WTC11 (cell line): ENCODE measurements around the gene GNAS-AS1. TPM values are rescaled to one million over a fixed set of nuclear protein-coding genes. Genes with fewer than 3 reads are reported as not detected.
A peak's percentile ranks its signal among the peaks of the same experiment; 100 is the strongest.

Experiments
- ATAC-seq: fragments of 200-7000 bp; cut with Tn5 transposase; 2 replicates; pipeline ENCODE4 v1.10.0; 2021; ENCODE audit warnings: mild to moderate bottlenecking, moderate library complexity
- Bru-seq: library from RNA; stranded (reverse); fragments of 400-500 nt; gene quantifications from one replicate; lab custom pipeline; 2021; lab: Mats Ljungman, UMichigan
- CTCF ChIA-PET: fragments of 300-600 bp; sonication (Branson Sonifier 250); formaldehyde crosslinking; loops from one replicate; lab custom pipeline; 2021; ENCODE audit warnings: antibody characterized with exemption; lab: Charles Lee
- POLR2A ChIA-PET: fragments of 350-600 bp; sonication (Branson Sonifier 250); formaldehyde crosslinking; loops from one replicate; lab custom pipeline; 2021; ENCODE audit warnings: antibody characterized with exemption; lab: Charles Lee
- DNase-seq: peaks from one replicate; pipeline ENCODE4 v3.0.0; 2021; ENCODE audit warnings: low spot score
- H3K27ac Mint-ChIP-seq: 2 replicates; pipeline ENCODE4 v1.8.0; 2021; ENCODE audit warnings: mixed read lengths
- H3K27me3 Mint-ChIP-seq: 2 replicates; pipeline ENCODE4 v1.8.0; 2021; ENCODE audit warnings: low read depth, mild to moderate bottlenecking, moderate library complexity, mixed read lengths
- H3K36me3 Mint-ChIP-seq: 2 replicates; pipeline ENCODE4 v1.8.0; 2021; ENCODE audit warnings: mixed read lengths
- H3K4me1 Mint-ChIP-seq: 2 replicates; pipeline ENCODE4 v1.8.0; 2022; ENCODE audit warnings: mixed read lengths
- H3K4me3 Mint-ChIP-seq: 2 replicates; pipeline ENCODE4 v1.8.0; 2021; ENCODE audit warnings: mild to moderate bottlenecking, moderate library complexity, mixed read lengths
- H3K9me3 Mint-ChIP-seq: 2 replicates; pipeline ENCODE4 v1.8.0; 2021; ENCODE audit warnings: mixed read lengths
- ARID4B ChIP-seq: sonication (generic); formaldehyde crosslinking; IDR thresholded peaks from 2 replicates; pipeline ENCODE4 v1.8.0; 2023; ENCODE audit warnings: missing genetic modification reagents, mild to moderate bottlenecking, borderline replicate concordance
- CTCF ChIP-seq: fragments of 200-600 bp; IDR thresholded peaks from 2 replicates; pipeline ENCODE4 v1.8.0; 2022; ENCODE audit warnings: antibody characterized with exemption
- ETV6 ChIP-seq: sonication (generic); formaldehyde crosslinking; IDR thresholded peaks from 2 replicates; pipeline ENCODE4 v1.8.1; 2022; ENCODE audit warnings: mild to moderate bottlenecking, missing genetic modification reagents
- FOXP1 ChIP-seq: sonication (generic); formaldehyde crosslinking; IDR thresholded peaks from 2 replicates; pipeline ENCODE4 v1.8.0; 2022; ENCODE audit warnings: missing genetic modification reagents, mild to moderate bottlenecking, moderate library complexity, borderline replicate concordance
- MXD4 ChIP-seq: fragments of 250-450 bp; sonication (Bioruptor Pico); IDR thresholded peaks from 2 replicates; pipeline ENCODE4 v1.8.0; 2021; ENCODE audit warnings: mild to moderate bottlenecking, moderate library complexity, borderline replicate concordance
- MYBL2 ChIP-seq: sonication (generic); formaldehyde crosslinking; IDR thresholded peaks from 2 replicates; pipeline ENCODE4 v1.8.1; 2023; ENCODE audit warnings: mild to moderate bottlenecking, moderate library complexity, missing genetic modification reagents
- NFYB ChIP-seq: sonication (generic); formaldehyde crosslinking; conservative IDR thresholded peaks from 2 replicates; pipeline ENCODE4 v1.8.0; 2022; ENCODE audit warnings: low read depth, missing genetic modification reagents
- NR1H2 ChIP-seq: sonication (generic); formaldehyde crosslinking; IDR thresholded peaks from 2 replicates; pipeline ENCODE4 v1.9.0; 2021; ENCODE audit warnings: mild to moderate bottlenecking, moderate library complexity, missing genetic modification reagents
- PREB ChIP-seq: sonication (generic); formaldehyde crosslinking; IDR thresholded peaks from 2 replicates; pipeline ENCODE4 v1.8.1; 2022; ENCODE audit warnings: mild to moderate bottlenecking, missing genetic modification reagents, moderate library complexity, borderline replicate concordance
- RELA ChIP-seq: sonication (generic); formaldehyde crosslinking; IDR thresholded peaks from 2 replicates; pipeline ENCODE4 v1.8.1; 2022; ENCODE audit warnings: missing genetic modification reagents, mild to moderate bottlenecking, borderline replicate concordance
- RORB ChIP-seq: fragments of 250-450 bp; sonication (Bioruptor Pico); IDR thresholded peaks from 2 replicates; pipeline ENCODE4 v1.9.0; 2021; ENCODE audit warnings: mild to moderate bottlenecking
- SOX15 ChIP-seq: fragments of 250-450 bp; sonication (Bioruptor Pico); IDR thresholded peaks from 2 replicates; pipeline ENCODE4 v1.9.0; 2021; ENCODE audit warnings: mild to moderate bottlenecking
- ZBTB21 ChIP-seq: sonication (generic); formaldehyde crosslinking; IDR thresholded peaks from 2 replicates; pipeline ENCODE4 v1.8.1; 2023; ENCODE audit warnings: mild to moderate bottlenecking, missing genetic modification reagents, borderline replicate concordance
- ZNF416 ChIP-seq: fragments of 250-450 bp; sonication (Bioruptor Pico); IDR thresholded peaks from 2 replicates; pipeline ENCODE4 v1.9.0; 2021; ENCODE audit warnings: mild to moderate bottlenecking, inconsistent platforms
- long read RNA-seq, 3 experiments: library from RNA in 1 of 3; library from capped mRNA in 1 of 3; library from polyadenylated mRNA in 1 of 3; unstranded in 2 of 3; stranded (forward) in 1 of 3; transcript quantifications; one replicate each; pipeline ENCODE4 v2.0.0, GENCODE V29; 2021
- total RNA-seq: library from RNA; stranded (reverse); gene quantifications from 3 replicates; pipeline ENCODE4 v1.2.3, GENCODE V29; 2021
- TF ChIP-seq, protein P1 (sequence below): sonication (generic); formaldehyde crosslinking; IDR thresholded peaks from 2 replicates; pipeline ENCODE4 v1.8.0; 2022; ENCODE audit warnings: mild to moderate bottlenecking, missing genetic modification reagents

The GNAS-AS1 gene
- total RNA-seq: 12.2 to 13.4 TPM (median 12.8 TPM) in 3 replicates
- percentile 95 among the genes with signal in this experiment for Bru-seq, nascent RNA
- long read RNA-seq, experiment 1, partial matches to known transcripts: 1 of 15 reads
- long read RNA-seq, experiment 1, other reads (novel, unspliced or antisense): 14 of 15 reads
- long read RNA-seq, experiment 2, partial matches to known transcripts: 1 of 5 reads
- long read RNA-seq, experiment 2, other reads (novel, unspliced or antisense): 4 of 5 reads
- long read RNA-seq, experiment 3, partial matches to known transcripts: 0 of 12 reads
- long read RNA-seq, experiment 3, other reads (novel, unspliced or antisense): 12 of 12 reads

GRCh38 chr20:58850693-58851174 is at the start of gene GNAS-AS1:
Gene GNAS-AS1, minus strand, starts transcription at chr20:58850902.
- H3K36me3 Mint-ChIP-seq: peaks cover 38% of the 10 kb centered on the region
- ATAC-seq (peak; percentile 60), DNase-seq (peak; percentile 95)
- H3K4me1 Mint-ChIP-seq: peaks cover 72% of the 10 kb centered on the region
- H3K27me3 Mint-ChIP-seq: peaks cover 48% of the 10 kb centered on the region
- CTCF ChIA-PET: interaction anchor here (0.6 to 3.6 kb wide), 10 partner anchors 7 to 645 kb away, joined by 3 to 50 read pairs (median 7); partner anchors contain the start of gene STX16
- TF ChIP-seq NFYB (peak; percentile 86), ARID4B (no peak)
- no peaks in the 10 kb centered on the region for H3K9me3 Mint-ChIP-seq
- POLR2A ChIA-PET: no interaction called here
- peak within 1 kb of the TSS; percentile 94 for H3K27ac Mint-ChIP-seq
- H3K4me3 Mint-ChIP-seq: peak within 1 kb of the TSS; percentile 74

DNA sequence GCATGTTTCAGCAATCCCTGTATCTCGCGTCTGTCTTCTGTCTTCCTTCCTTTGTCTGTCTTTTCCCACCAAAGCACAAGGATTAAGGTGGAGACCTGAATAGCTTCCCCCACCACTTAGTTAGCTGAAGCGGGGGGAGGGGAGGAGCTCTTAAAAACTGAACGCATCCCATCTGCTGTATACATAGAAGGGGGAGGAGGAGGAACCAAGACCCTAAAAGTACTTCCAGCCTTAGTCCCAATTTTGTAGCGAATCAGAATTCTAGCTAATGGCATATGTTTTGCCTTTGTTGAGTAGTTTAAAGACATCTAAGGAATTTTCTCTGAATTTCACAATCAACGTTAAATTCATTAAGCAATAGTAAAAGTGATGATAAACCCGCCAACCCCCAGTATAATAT is 49.7 kb upstream of the GNAS-AS1 start:
- Mint-ChIP-seq H3K27ac (peak overlapping the region; percentile 62; the same call in 1 of the 2 replicates), H3K4me3 (peak overlapping the region; percentile 32), H3K36me3 (peaks cover 50% of the 10 kb centered on the region), H3K27me3 (no peaks in the 10 kb centered on the region), H3K4me1 (peaks cover 74% of the 10 kb centered on the region), H3K9me3 (no peaks in the 10 kb centered on the region)
- DNase-seq (no peak), ATAC-seq (peak; percentile 14; the same call in 1 of the 2 replicates)
- ChIA-PET CTCF (interaction anchor here (1.2 to 1.6 kb wide), 3 partner anchors 30 to 419 kb away, joined by 3 to 5 read pairs (median 3); no protein-coding TSS in a partner anchor), POLR2A (interaction anchor here (0.5 kb wide), 1 partner anchor 94 kb away, joined by 3 read pairs; no protein-coding TSS in a partner anchor)
- TF ChIP-seq ZNF416 (CRISPR knock-in tag) (no peak), ETV6 (CRISPR knock-in tag) (no peak), MYBL2 (CRISPR knock-in tag) (no peak), MXD4 (CRISPR knock-in tag) (no peak), RELA (CRISPR knock-in tag) (no peak), RORB (CRISPR knock-in tag) (no peak), ZBTB21 (no peak), SOX15 (no peak), CTCF (no peak), FOXP1 (CRISPR knock-in tag) (no peak), PREB (CRISPR knock-in tag) (no peak), NR1H2 (CRISPR knock-in tag) (no peak)
- TF ChIP-seq, protein P1, sequence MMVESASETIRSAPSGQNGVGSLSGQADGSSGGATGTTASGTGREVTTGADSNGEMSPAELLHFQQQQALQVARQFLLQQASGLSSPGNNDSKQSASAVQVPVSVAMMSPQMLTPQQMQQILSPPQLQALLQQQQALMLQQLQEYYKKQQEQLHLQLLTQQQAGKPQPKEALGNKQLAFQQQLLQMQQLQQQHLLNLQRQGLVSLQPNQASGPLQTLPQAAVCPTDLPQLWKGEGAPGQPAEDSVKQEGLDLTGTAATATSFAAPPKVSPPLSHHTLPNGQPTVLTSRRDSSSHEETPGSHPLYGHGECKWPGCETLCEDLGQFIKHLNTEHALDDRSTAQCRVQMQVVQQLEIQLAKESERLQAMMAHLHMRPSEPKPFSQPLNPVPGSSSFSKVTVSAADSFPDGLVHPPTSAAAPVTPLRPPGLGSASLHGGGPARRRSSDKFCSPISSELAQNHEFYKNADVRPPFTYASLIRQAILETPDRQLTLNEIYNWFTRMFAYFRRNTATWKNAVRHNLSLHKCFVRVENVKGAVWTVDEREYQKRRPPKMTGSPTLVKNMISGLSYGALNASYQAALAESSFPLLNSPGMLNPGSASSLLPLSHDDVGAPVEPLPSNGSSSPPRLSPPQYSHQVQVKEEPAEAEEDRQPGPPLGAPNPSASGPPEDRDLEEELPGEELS: no peak
